Measurements from ENCODE around the gene PAOX. TPM values are rescaled to one million over a fixed set of nuclear protein-coding genes. Genes with fewer than 3 reads are reported as not detected.

The PAOX gene
- total RNA-seq, 1 donor = 1.9 TPM

DNA sequence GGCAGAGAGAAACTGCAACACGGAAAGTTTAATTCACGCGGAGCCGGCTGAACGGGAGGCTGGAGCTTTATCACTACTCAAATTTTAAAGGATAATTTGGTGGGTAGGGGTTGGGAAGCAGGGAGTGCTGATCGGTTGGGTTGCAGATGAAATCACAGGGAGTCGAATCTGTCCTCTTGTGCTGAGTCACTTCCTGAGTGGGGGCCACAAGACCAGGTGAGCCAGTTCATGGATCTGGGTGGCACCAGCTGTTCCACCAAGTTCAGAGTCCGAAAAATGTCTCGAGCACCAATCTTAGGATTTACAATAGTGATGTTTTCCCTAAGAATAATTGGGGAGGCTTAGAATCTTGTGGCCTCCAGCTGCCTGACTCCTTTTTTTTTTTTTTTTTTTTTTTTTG, 35.5 kb upstream of the PAOX start:
- H3K27me3 ChIP-seq (ENCODE audit: insufficient read depth, low read length) = peaks cover 6% of the 10 kb centered on the region
- H3K9me3 ChIP-seq (ENCODE audit: low read depth, low read length) = no peaks in the 10 kb centered on the region
- no peak overlapping the region for H3K4me3 ChIP-seq (ENCODE audit: low read length)
- no peaks in the 10 kb centered on the region for H3K4me1 ChIP-seq (ENCODE audit: insufficient read depth, low read length)

DNA sequence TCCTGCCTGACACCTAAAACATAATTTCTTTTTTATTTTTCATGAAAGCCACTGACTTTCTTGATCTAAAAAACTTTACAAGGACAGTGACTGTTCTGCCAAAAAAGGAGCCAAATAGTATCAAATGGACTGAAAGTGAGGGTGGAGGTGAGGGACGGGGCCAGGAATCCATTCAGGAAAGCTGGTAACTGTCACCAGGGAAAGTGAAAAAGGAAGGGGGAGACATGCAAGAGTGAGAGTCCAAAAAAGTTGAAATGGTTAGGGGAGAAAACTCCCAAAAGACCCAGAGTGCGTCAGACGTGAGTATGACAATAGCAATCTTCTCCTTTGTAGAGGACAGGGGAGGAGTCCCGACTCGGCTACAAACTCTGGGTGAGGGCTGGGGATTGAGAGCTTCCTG, 34.8 kb upstream of the PAOX start:
- Histone ChIP-seq H3K4me3 (ENCODE audit: low read length) (no peak overlapping the region), H3K4me1 (ENCODE audit: insufficient read depth, low read length) (no peaks in the 10 kb centered on the region), H3K27me3 (ENCODE audit: insufficient read depth, low read length) (peaks cover 5% of the 10 kb centered on the region), H3K9me3 (ENCODE audit: low read depth, low read length) (no peaks in the 10 kb centered on the region)

DNA sequence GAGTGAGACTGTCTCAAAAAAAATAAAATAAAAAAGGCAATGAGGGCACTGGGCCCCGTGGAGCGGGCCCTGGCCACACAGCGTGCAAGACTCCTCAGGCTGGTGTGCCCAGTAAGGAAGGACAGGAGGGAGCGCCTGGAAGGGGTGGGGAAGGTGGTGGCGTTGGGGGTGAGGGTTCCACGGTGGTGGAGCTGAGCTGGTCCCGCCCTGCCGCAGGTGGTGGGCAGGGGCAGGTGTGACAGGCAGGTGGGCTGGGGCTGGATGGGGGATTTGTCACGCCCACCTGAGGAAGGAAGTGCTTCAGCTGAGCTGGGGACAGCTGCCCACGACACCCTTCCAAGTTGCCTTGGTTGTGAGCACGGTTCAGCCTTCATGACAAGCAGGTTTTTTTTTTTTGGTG, 32.6 kb upstream of the PAOX start:
- Histone ChIP-seq H3K27me3 (ENCODE audit: insufficient read depth, low read length) (peaks cover 5% of the 10 kb centered on the region), H3K9me3 (ENCODE audit: low read depth, low read length) (no peaks in the 10 kb centered on the region), H3K4me3 (ENCODE audit: low read length) (no peak overlapping the region), H3K4me1 (ENCODE audit: insufficient read depth, low read length) (no peaks in the 10 kb centered on the region)

DNA sequence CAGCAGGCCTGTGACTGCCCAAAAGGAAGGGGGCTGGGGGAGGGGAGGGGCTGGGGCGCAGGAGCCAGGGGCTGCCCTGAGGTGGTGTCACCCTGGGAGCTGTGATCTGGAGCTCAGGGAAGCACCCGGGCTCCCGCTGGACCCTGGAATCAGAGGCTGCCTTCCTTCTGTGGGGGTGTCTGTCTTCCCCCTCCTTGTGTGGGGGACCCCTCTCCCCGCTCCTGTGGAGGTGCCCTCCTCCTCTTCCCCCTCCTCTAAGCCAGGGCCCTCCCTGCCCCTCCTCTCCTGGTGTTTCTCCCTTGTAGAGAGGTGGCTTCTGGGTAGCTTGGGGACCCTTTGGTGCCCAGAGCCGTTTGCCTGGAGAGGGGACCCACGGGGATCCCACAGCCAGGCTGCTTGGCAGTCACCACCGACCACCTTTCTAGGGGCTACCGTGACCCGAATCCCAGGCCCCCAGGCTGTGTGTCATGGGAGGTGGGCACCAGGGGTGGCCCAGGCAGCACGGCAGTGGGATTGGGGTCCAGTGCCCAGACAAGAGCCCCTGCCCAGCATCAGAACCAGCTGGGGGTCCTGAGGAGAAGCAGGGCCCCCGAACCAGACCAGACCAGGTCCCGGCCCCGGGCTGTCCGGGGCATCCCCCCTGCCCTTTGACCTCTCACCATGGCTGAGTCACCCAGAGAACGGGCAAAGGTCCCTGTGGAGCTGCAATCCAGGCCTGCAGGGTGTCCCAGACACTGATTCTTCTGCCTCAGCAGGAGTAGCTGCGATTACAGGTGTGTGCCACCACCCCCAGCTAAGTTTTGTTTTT, 31.1 kb upstream of the PAOX start:
- no peak overlapping the region for H3K4me3 ChIP-seq (ENCODE audit: low read length)
- peaks cover 5% of the 10 kb centered on the region for H3K27me3 ChIP-seq (ENCODE audit: insufficient read depth, low read length)
- H3K9me3 ChIP-seq (ENCODE audit: low read depth, low read length) = no peaks in the 10 kb centered on the region
- no peaks in the 10 kb centered on the region for H3K4me1 ChIP-seq (ENCODE audit: insufficient read depth, low read length)

DNA sequence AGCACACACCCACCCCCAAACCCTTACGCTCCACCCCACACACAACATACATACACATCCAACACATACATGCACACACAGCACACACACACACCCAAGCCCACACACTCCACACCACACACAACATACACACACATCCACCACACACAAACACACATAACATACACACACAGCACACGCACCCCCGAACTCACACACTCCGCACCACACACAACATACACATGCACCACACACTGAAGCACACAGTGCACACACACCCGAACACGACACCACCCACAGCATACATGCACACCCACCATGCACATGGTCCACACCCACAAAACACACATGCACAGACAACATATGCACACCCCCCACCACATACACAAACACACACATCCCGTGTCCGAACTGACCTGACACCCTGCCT, 29.9 kb upstream of the PAOX start:
- H3K27me3 ChIP-seq (ENCODE audit: insufficient read depth, low read length) = peaks cover 2% of the 10 kb centered on the region
- H3K4me3 ChIP-seq (ENCODE audit: low read length) = no peak overlapping the region
- H3K9me3 ChIP-seq (ENCODE audit: low read depth, low read length) = no peaks in the 10 kb centered on the region
- H3K4me1 ChIP-seq (ENCODE audit: insufficient read depth, low read length) = no peaks in the 10 kb centered on the region

DNA sequence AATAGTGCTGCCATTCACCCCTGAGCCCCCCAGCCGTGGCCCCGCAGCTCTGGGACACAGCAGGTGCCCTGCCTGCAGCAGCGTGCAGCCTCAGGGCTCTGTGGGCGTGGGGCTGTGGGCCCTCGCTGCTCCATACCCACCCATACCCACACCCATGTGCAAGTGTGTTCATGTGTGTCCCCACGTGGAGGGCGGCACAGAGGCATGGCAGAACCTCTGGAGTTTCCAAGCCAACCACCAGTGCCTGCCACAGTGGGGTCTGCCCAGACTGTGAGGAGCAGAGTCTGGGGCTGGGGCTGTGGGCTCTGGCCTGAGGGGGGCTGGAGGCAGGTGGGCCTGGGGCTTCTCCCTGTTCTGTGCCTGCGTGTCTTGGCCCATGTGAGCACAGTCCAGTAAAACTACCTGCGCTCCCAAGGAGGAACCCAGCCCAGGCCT, 29.5 kb upstream of the PAOX start:
- no peak overlapping the region for H3K4me3 ChIP-seq (ENCODE audit: low read length)
- no peaks in the 10 kb centered on the region for H3K4me1 ChIP-seq (ENCODE audit: insufficient read depth, low read length)
- no peaks in the 10 kb centered on the region for H3K9me3 ChIP-seq (ENCODE audit: low read depth, low read length)
- H3K27me3 ChIP-seq (ENCODE audit: insufficient read depth, low read length) = peaks cover 2% of the 10 kb centered on the region

DNA sequence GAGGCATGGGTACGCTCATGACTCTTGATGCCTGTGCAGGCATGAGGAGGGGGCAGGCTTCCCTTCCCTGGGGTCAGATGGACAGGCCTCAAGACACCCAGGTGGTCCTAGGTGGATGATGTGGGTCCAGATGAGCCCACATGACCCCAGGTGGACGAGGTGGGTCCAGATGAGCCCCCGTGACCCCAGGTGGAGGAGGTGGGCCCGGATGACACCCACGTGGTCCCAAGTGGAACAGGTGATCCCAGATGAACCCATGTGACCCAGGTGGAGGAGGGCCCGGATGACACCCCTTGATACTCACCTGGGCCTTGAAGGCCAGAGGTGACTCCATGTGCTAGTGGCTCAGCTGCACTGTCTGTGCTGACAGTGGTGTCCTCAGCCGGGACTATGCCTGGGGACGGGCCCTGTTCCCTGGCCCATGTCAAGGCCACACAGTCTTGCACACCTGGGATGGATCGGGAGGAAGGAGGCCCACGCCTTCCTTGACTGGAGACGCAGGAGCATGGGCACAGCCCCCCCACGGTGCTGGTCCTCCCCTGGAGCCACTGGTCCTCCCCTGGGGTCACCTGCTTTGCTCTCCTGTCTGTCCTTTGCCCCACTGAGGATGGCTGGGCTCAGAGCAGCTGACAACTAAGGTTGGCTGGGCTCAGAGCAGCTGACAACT, 28.6 kb upstream of the PAOX start:
- no peaks in the 10 kb centered on the region for H3K9me3 ChIP-seq (ENCODE audit: low read depth, low read length)
- H3K4me3 ChIP-seq (ENCODE audit: low read length) = no peak overlapping the region
- H3K27me3 ChIP-seq (ENCODE audit: insufficient read depth, low read length) = no peaks in the 10 kb centered on the region
- no peaks in the 10 kb centered on the region for H3K4me1 ChIP-seq (ENCODE audit: insufficient read depth, low read length)

DNA sequence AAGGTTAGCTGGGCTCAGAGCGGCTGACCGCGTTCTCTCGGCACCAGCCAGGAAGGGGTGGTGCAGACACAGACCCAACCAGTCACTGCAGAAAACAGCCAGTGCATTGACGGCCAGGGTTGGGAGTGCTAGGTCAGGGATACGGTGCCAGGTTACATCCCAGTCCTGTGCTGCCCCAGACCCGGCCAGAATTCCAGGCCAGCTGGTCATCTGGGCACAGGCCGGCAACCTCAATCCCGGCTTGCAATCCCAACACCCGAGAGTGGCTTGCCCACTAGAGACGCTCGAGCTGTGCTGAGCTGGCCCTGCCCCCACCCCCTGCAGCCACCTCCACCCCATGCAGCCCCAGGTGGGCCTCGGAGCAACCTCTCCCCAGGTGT, 28.1 kb upstream of the PAOX start:
- no peak overlapping the region for H3K4me3 ChIP-seq (ENCODE audit: low read length)
- no peaks in the 10 kb centered on the region for H3K4me1 ChIP-seq (ENCODE audit: insufficient read depth, low read length)
- H3K27me3 ChIP-seq (ENCODE audit: insufficient read depth, low read length) = no peaks in the 10 kb centered on the region
- H3K9me3 ChIP-seq (ENCODE audit: low read depth, low read length) = no peaks in the 10 kb centered on the region

DNA sequence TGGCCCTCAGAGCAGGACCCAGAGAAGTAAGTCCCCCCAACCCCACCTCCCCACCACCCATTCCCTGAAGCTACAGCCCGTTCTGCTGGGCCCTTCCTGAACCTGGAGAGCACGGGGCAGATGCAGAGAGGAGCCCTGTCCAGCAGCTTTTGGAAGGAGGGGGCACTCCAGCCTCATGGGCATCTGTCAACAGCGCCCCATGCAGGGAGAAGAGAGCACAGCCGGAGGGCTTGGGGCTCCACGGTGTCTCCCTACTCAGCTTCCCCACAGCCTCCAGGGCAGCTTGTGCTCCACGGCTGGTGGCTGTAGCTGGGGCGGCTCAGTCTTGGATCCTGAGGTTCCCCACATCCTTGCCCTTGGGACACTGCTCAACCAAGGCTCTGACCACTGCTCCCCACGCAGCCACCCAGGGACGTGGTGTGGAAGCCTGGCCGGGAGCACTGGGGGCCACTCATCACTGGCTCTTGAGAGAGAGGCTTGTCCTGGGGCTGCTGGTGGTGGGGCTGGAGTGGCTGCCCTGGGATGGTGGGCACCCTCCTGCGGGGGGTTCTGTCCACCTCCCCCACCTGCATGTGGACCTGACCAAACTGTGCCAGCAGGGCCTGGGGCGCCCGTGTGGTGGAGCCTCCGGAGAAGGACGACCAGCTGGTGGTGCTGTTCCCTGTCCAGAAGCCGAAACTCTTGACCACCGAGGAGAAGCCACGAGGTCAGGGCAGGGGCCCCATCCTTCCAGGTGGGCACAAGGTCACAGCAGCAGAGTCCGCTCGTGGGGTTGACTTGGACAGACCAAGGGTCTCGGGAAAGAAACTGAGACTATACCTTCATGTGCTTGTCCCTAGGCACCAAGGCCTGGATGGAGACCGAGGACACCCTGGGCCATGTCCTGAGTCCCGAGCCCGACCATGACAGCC, 27.4 kb upstream of the PAOX start:
- H3K27me3 ChIP-seq (ENCODE audit: insufficient read depth, low read length) = no peaks in the 10 kb centered on the region
- H3K9me3 ChIP-seq (ENCODE audit: low read depth, low read length) = no peaks in the 10 kb centered on the region
- no peak overlapping the region for H3K4me3 ChIP-seq (ENCODE audit: low read length)
- H3K4me1 ChIP-seq (ENCODE audit: insufficient read depth, low read length) = peaks cover 6% of the 10 kb centered on the region

DNA sequence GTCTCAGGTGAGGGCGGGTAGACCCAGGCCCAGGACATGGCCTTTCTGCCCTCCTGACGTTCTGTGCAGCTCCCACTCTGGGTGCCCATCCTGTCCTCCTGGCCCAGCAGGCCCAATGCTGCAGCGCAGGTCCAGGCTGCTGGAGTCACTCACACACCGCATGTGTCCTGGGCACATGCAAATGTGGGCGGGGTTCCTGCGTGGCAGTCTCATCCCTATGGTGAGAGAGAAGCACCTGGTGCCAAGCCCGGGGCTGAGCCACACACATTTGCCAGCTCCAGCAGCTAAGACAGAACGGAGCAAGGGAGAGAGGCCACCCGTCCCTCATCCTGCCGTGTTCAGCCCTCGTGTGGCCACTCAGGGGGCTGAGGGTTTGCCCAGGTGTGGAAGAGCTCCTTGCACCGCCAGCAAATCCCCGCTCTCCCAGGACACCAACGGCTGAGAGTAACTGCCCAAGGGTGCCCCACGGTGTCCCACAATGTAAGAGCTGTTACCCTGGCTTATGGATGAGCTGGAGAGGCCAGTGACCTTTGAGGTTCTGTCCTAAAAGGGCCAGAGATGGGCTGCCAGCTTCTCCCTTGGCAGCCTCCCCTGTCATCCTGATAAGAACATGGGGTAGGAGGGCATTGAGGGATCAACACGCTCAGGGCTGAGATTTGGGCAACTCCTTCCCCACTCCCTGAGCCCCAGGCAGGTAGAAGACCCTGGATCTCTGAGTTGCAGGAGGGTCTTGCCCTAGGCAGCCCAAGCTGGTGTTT, 25.7 kb upstream of the PAOX start:
- peaks cover 13% of the 10 kb centered on the region for H3K4me1 ChIP-seq (ENCODE audit: insufficient read depth, low read length)

DNA sequence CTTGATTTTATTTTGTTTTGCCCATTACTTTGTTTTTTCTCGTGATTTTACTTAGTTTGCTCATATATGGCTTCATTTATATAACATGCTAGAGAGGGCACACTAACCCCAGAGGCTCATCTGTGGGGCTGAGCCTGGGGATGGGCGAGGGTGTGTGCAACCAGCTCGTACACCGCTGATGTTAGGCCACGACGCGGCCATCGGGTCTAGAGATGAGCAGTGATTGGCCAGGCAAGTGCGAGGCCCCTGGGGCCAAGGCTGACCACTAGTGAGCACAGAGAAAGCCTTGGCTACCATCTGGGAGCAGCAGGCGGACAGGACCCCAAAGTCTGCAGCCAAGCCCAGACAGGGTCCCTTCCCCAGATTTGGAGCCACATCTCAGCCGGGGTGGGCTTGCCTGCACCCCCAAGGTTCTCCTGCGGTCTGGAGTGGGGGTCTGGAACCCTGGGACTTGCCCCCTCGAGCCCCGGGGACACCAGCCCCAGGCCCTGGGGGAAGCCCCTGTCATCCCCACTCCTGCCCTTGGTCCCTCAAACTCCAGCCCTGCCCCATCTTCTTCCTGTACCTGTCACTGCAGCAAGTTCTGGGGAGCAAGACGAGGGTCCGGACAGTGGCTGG, 25.0 kb upstream of the PAOX start:
- Histone ChIP-seq H3K4me1 (ENCODE audit: insufficient read depth, low read length) (peaks cover 13% of the 10 kb centered on the region), H3K9me3 (ENCODE audit: low read depth, low read length) (no peaks in the 10 kb centered on the region), H3K4me3 (ENCODE audit: low read length) (no peak overlapping the region), H3K27me3 (ENCODE audit: insufficient read depth, low read length) (no peaks in the 10 kb centered on the region)

More for the DNA sequence above, 25.7 kb upstream of the PAOX start:
- Histone ChIP-seq H3K27me3 (ENCODE audit: insufficient read depth, low read length) (no peaks in the 10 kb centered on the region), H3K9me3 (ENCODE audit: low read depth, low read length) (no peaks in the 10 kb centered on the region), H3K4me3 (ENCODE audit: low read length) (no peak overlapping the region)

DNA sequence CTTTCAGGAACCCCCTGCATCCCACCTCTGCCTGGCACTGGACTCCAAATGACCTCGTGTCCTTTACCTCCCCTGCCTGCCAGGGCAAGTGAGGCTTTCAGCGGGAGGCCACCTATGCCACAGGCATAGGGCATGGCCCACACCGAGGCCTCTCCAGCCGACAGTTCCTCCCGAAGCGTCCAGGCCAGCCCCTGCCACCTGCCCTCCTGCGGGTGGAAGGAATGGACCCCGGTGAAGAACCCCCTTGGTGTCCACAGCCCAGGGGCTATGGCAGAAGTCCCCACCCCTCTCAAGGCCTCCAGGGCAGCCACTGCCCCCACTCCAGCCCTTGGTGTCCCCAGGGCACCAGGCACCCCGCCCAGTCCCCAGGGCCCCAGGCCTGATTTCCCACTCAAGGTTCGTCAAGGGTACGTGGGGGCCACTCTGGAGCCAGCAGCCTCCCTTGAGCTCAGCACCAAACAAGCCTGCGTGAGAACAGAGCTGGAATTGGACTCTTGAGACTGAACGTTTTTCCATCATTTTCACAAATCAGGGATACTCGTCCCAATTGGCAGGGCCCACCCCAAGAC, 24.3 kb upstream of the PAOX start:
- Histone ChIP-seq H3K9me3 (ENCODE audit: low read depth, low read length) (no peaks in the 10 kb centered on the region), H3K4me3 (ENCODE audit: low read length) (no peak overlapping the region), H3K4me1 (ENCODE audit: insufficient read depth, low read length) (peaks cover 13% of the 10 kb centered on the region), H3K27me3 (ENCODE audit: insufficient read depth, low read length) (no peaks in the 10 kb centered on the region)

DNA sequence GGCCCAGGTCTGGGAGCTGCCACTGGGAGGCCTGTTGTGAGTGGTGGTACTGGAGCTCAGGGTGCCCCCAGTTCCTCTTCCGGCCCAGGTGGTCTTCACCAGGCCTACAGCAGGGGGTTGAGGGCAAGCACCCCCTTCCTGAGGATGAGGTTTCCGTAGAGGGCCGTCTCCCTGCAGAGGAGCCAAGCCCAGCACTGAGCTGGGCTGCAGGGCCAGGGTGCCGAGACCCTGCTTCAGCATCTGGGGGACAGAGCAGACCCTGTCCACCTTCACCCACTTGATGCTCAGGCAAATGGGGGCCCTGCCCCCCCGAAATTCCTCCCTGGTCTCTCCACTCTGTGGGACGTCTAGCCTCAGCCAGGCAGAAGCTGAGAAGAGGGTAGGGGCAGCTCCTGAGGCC, 23.8 kb upstream of the PAOX start:
- Histone ChIP-seq H3K4me3 (ENCODE audit: low read length) (no peak overlapping the region), H3K9me3 (ENCODE audit: low read depth, low read length) (no peaks in the 10 kb centered on the region), H3K27me3 (ENCODE audit: insufficient read depth, low read length) (no peaks in the 10 kb centered on the region), H3K4me1 (ENCODE audit: insufficient read depth, low read length) (peaks cover 13% of the 10 kb centered on the region)

DNA sequence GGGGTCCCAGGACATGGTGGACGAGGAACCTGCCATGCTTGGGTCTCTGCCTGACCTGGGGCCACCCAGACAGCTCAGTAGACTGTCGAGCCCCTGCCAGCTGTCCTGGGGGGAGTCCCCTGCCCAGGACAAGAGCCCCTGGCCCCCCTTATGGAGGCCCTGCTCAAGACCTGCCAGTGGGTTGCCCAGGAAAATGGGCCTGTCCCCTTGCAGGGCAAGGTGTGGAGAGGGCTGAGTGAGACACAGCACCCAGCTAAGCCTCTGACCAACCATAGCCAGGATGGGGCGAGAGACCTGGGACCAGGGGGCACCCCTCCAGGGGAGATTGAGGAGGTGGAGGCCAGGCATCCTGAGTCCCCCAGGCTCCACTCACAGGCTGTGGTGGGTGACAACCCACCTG, 23.1 kb upstream of the PAOX start:
- H3K9me3 ChIP-seq (ENCODE audit: low read depth, low read length) = no peaks in the 10 kb centered on the region
- peaks cover 13% of the 10 kb centered on the region for H3K4me1 ChIP-seq (ENCODE audit: insufficient read depth, low read length)
- H3K4me3 ChIP-seq (ENCODE audit: low read length) = no peak overlapping the region
- H3K27me3 ChIP-seq (ENCODE audit: insufficient read depth, low read length) = no peaks in the 10 kb centered on the region

Data from mononuclear cell (primary cell).